CD4-positive, alpha-beta memory T cell (primary cell): ENCODE data around the gene SEC14L5. TPM values are rescaled to one million over a fixed set of nuclear protein-coding genes. Genes with fewer than 3 reads are reported as not detected.
"Not testable (repeated sequence)": the region's sequence is repeated elsewhere in the genome, so short reads cannot be mapped to it uniquely, and the experiment has no call there.

Experiments
- CTCF ChIA-PET: fragments of 350-600 bp; sonication (Branson Sonifier 250); formaldehyde crosslinking; loops from one replicate; lab custom pipeline; 2021; ENCODE audit warnings: inconsistent platforms; ENCODE audit not compliant: partially characterized antibody; lab: Charles Lee
- POLR2A ChIA-PET: fragments of 350-600 bp; sonication (Branson Sonifier 250); formaldehyde crosslinking; loops from one replicate; lab custom pipeline; 2021; ENCODE audit not compliant: partially characterized antibody; lab: Charles Lee
- DNase-seq, 5 donors: peaks; one replicate each; pipeline versions ENCODE4 v3.0.0 to v3.0.0-alpha.2; 2020 to 2022; ENCODE audit warnings: mixed read lengths in 1 of 5
- H3K27ac ChIP-seq: one replicate; pipeline ENCODE4 v1.7.0; 2013; ENCODE audit warnings: low read depth, low read length
- H3K27me3 ChIP-seq: 2 replicates; pipeline ENCODE4 v1.7.0; 2013; ENCODE audit warnings: mild to moderate bottlenecking, low read length, moderate library complexity; ENCODE audit not compliant: insufficient read depth
- H3K36me3 ChIP-seq: 2 replicates; pipeline ENCODE4 v1.7.0; 2013; ENCODE audit warnings: mild to moderate bottlenecking, low read length, moderate library complexity; ENCODE audit not compliant: insufficient read depth
- H3K4me1 ChIP-seq: 2 replicates; pipeline ENCODE4 v1.7.0; 2013; ENCODE audit warnings: mild to moderate bottlenecking, low read length, moderate library complexity; ENCODE audit not compliant: insufficient read depth
- H3K4me3 ChIP-seq, 2 donors: one replicate each; pipeline ENCODE4 v1.7.0; 2013; ENCODE audit warnings: low read length in 2 of 2, mild to moderate bottlenecking in 1 of 2
- H3K9me3 ChIP-seq, 2 donors: one replicate each; pipeline ENCODE4 v1.7.0; 2013; ENCODE audit warnings: low read length in 2 of 2, control low read depth in 1 of 2; ENCODE audit not compliant: control insufficient read depth in 1 of 2
- H3K27ac Mint-ChIP-seq, 7 donors: one replicate each; pipeline ENCODE4 v1.8.0; 2020 to 2021; ENCODE audit warnings: mixed read lengths in 7 of 7, mild to moderate bottlenecking in 6 of 7, inconsistent platforms in 3 of 7, moderate library complexity in 3 of 7
- H3K27me3 Mint-ChIP-seq, 2 donors: one replicate each; pipeline ENCODE4 v1.8.0; 2020 to 2021; ENCODE audit warnings: mixed read lengths in 2 of 2
- H3K36me3 Mint-ChIP-seq, 2 donors: one replicate each; pipeline ENCODE4 v1.8.0; 2020 to 2021; ENCODE audit warnings: mixed read lengths in 2 of 2, inconsistent platforms in 1 of 2, mild to moderate bottlenecking in 1 of 2
- H3K4me1 Mint-ChIP-seq, 4 donors: one replicate each; pipeline ENCODE4 v1.8.0; 2020 to 2021; ENCODE audit warnings: mixed read lengths in 4 of 4, mild to moderate bottlenecking in 1 of 4
- H3K4me3 Mint-ChIP-seq, 8 donors: one replicate each; pipeline ENCODE4 v1.8.0; 2020 to 2021; ENCODE audit warnings: mixed read lengths in 8 of 8, mild to moderate bottlenecking in 7 of 8, moderate library complexity in 6 of 8, inconsistent platforms in 3 of 8
- H3K9me3 Mint-ChIP-seq, 8 donors: one replicate each; pipeline ENCODE4 v1.8.0; 2020 to 2021; ENCODE audit warnings: mixed read lengths in 8 of 8, mild to moderate bottlenecking in 5 of 8, inconsistent platforms in 3 of 8, moderate library complexity in 1 of 8
- intact Hi-C: fragments of 100-400 bp; cut with micrococcal nuclease; formaldehyde crosslinking; loops from one replicate; pipeline ENCODE4 v1.15.1; 2023
- polyA plus RNA-seq, 2 donors: library from polyadenylated mRNA; unstranded; fragments of 300-500 nt; fragmentation: Illumina TruSeq; gene quantifications; one replicate each; pipeline ENCODE4 v1.2.3, GENCODE V29; 2021
- total RNA-seq, 2 experiments: library from RNA; stranded (reverse); gene quantifications; one replicate each; pipeline ENCODE4 v1.2.3, GENCODE V29; 2021

SEC14L5 gene
- total and polyA plus RNA-seq, 4 experiments from 2014 or later = not detected

- intact Hi-C loops = no loop called here
- Histone ChIP-seq H3K27ac (no peak overlapping the region), H3K4me1 (no peaks in the 10 kb centered on the region), H3K4me3 (no peak overlapping the region), H3K27me3 (no peaks in the 10 kb centered on the region), H3K36me3 (no peaks in the 10 kb centered on the region), H3K9me3 (no peaks in the 10 kb centered on the region)
- Mint-ChIP-seq H3K4me1 (no peaks in the 10 kb centered on the region), H3K27ac (no peak overlapping the region), H3K4me3 (no peak overlapping the region), H3K27me3 (peaks cover 11 to 12% of the 10 kb centered on the region in 2 donors), H3K9me3 (no peaks in the 10 kb centered on the region), H3K36me3 (no peaks in the 10 kb centered on the region)
- CTCF ChIA-PET = interaction anchor here (0.7 kb wide), 1 partner anchor 478 kb away, joined by 5 read pairs; no protein-coding TSS in a partner anchor
- POLR2A ChIA-PET = no interaction called here
- no peak for DNase-seq
Measured at GRCh38 chr16:4966736-4967453, 8.8 kb downstream of the SEC14L5 start.

GRCh38 chr16:4968278-4968677 is 10.1 kb downstream of the SEC14L5 start:
- H3K4me3 ChIP-seq, H3K4me3 Mint-ChIP-seq, H3K4me1 Mint-ChIP-seq, H3K9me3 ChIP-seq, H3K36me3 Mint-ChIP-seq, CTCF ChIA-PET, H3K27me3 ChIP-seq, H3K4me1 ChIP-seq, DNase-seq, H3K27ac ChIP-seq, H3K9me3 Mint-ChIP-seq, intact Hi-C loops, H3K36me3 ChIP-seq, H3K27ac Mint-ChIP-seq, POLR2A ChIA-PET: not testable (repeated sequence)
- peaks cover 10 to 11% of the 10 kb centered on the region in 2 donors for H3K27me3 Mint-ChIP-seq

GRCh38 chr16:4968879-4969483 is 10.9 kb downstream of the SEC14L5 start:
- no peak overlapping the region for H3K27ac Mint-ChIP-seq
- no peaks in the 10 kb centered on the region for H3K9me3 ChIP-seq
- CTCF ChIA-PET = no interaction called here
- POLR2A ChIA-PET = no interaction called here
- peaks cover 0 to 8% (median 0%) of the 10 kb centered on the region in 8 donors for H3K9me3 Mint-ChIP-seq
- no peak for DNase-seq
- H3K27ac ChIP-seq = no peak overlapping the region
- no peak overlapping the region for H3K4me3 ChIP-seq
- H3K27me3 ChIP-seq = no peaks in the 10 kb centered on the region
- no peaks in the 10 kb centered on the region for H3K36me3 ChIP-seq
- H3K27me3 Mint-ChIP-seq = peaks cover 10 to 11% of the 10 kb centered on the region in 2 donors
- no peaks in the 10 kb centered on the region for H3K4me1 Mint-ChIP-seq
- H3K4me1 ChIP-seq = no peaks in the 10 kb centered on the region
- H3K4me3 Mint-ChIP-seq = no peak overlapping the region
- intact Hi-C loops = no loop called here
- no peaks in the 10 kb centered on the region for H3K36me3 Mint-ChIP-seq

GRCh38 chr16:4970010-4970409 is 11.9 kb downstream of the SEC14L5 start:
- H3K27me3 ChIP-seq = no peaks in the 10 kb centered on the region
- no peak overlapping the region for H3K27ac ChIP-seq
- H3K4me3 Mint-ChIP-seq = no peak overlapping the region
- H3K4me1 ChIP-seq = no peaks in the 10 kb centered on the region
- peaks cover 0 to 8% (median 0%) of the 10 kb centered on the region in 8 donors for H3K9me3 Mint-ChIP-seq
- no peak overlapping the region for H3K27ac Mint-ChIP-seq
- no peaks in the 10 kb centered on the region for H3K4me1 Mint-ChIP-seq
- no peaks in the 10 kb centered on the region for H3K36me3 Mint-ChIP-seq
- ChIA-PET POLR2A (no interaction called here), CTCF (no interaction called here)
- intact Hi-C loops = no loop called here
- H3K36me3 ChIP-seq = no peaks in the 10 kb centered on the region
- peaks cover 10 to 11% of the 10 kb centered on the region in 2 donors for H3K27me3 Mint-ChIP-seq
- H3K4me3 ChIP-seq = no peak overlapping the region
- no peak for DNase-seq
- no peaks in the 10 kb centered on the region for H3K9me3 ChIP-seq

GRCh38 chr16:4972938-4973587 is 14.9 kb downstream of the SEC14L5 start:
- Mint-ChIP-seq H3K36me3 (peaks cover 0 to 4% of the 10 kb centered on the region in 2 donors), H3K4me3 (no peak overlapping the region), H3K27me3 (peaks cover 11 to 15% of the 10 kb centered on the region in 2 donors), H3K4me1 (no peaks in the 10 kb centered on the region), H3K9me3 (peaks cover 0 to 8% (median 3%) of the 10 kb centered on the region in 8 donors), H3K27ac (no peak overlapping the region)
- intact Hi-C loops = no loop called here
- POLR2A ChIA-PET = no interaction called here
- H3K36me3 ChIP-seq = no peaks in the 10 kb centered on the region
- no peak overlapping the region for H3K4me3 ChIP-seq
- no peak overlapping the region for H3K27ac ChIP-seq
- H3K4me1 ChIP-seq = no peaks in the 10 kb centered on the region
- H3K9me3 ChIP-seq = no peaks in the 10 kb centered on the region
- no peak for DNase-seq
- CTCF ChIA-PET = no interaction called here
- no peaks in the 10 kb centered on the region for H3K27me3 ChIP-seq

- Histone ChIP-seq H3K9me3 (no peaks in the 10 kb centered on the region), H3K27ac (no peak overlapping the region), H3K27me3 (no peaks in the 10 kb centered on the region), H3K4me3 (no peak overlapping the region), H3K36me3 (no peaks in the 10 kb centered on the region), H3K4me1 (no peaks in the 10 kb centered on the region)
- peaks cover 0 to 8% (median 3%) of the 10 kb centered on the region in 8 donors for H3K9me3 Mint-ChIP-seq
- intact Hi-C loops = no loop called here
- CTCF ChIA-PET = no interaction called here
- no peak overlapping the region for H3K27ac Mint-ChIP-seq
- no peak overlapping the region for H3K4me3 Mint-ChIP-seq
- DNase-seq = no peak
- POLR2A ChIA-PET = no interaction called here
- H3K4me1 Mint-ChIP-seq = no peaks in the 10 kb centered on the region
- H3K36me3 Mint-ChIP-seq = peaks cover 0 to 4% of the 10 kb centered on the region in 2 donors
- peaks cover 13 to 14% of the 10 kb centered on the region in 2 donors for H3K27me3 Mint-ChIP-seq
Measured at GRCh38 chr16:4976079-4976478, 17.9 kb downstream of the SEC14L5 start.

GRCh38 chr16:4976611-4977145 is 18.5 kb downstream of the SEC14L5 start:
- no peaks in the 10 kb centered on the region for H3K4me1 ChIP-seq
- DNase-seq = no peak
- H3K27ac Mint-ChIP-seq = no peak overlapping the region
- ChIA-PET POLR2A (no interaction called here), CTCF (no interaction called here)
- H3K4me3 ChIP-seq = no peak overlapping the region
- H3K36me3 Mint-ChIP-seq = peaks cover 0 to 4% of the 10 kb centered on the region in 2 donors
- no peaks in the 10 kb centered on the region for H3K9me3 ChIP-seq
- no peaks in the 10 kb centered on the region for H3K4me1 Mint-ChIP-seq
- no peaks in the 10 kb centered on the region for H3K36me3 ChIP-seq
- no peaks in the 10 kb centered on the region for H3K27me3 ChIP-seq
- H3K27me3 Mint-ChIP-seq = peaks cover 9 to 10% of the 10 kb centered on the region in 2 donors
- peaks cover 0 to 8% (median 3%) of the 10 kb centered on the region in 8 donors for H3K9me3 Mint-ChIP-seq
- no peak overlapping the region for H3K4me3 Mint-ChIP-seq
- H3K27ac ChIP-seq = no peak overlapping the region
- intact Hi-C loops = no loop called here
